HG03521 (cell line): ENCODE measurements around the gene NRF1.

Source experiments
- ATAC-seq: cut with Tn5 transposase; IDR thresholded peaks from one replicate; pipeline ENCODE4 v1.9.1; 2021; ENCODE audit warnings: mild to moderate bottlenecking, moderate library complexity; ENCODE audit not compliant: unreplicated experiment

Gene NRF1

GRCh38 chr7:129730159-129730558, 118.6 kb downstream of the NRF1 start:
- no peak for ATAC-seq

GRCh38 chr7:129734400-129734799, 122.9 kb downstream of the NRF1 start:
- no peak for ATAC-seq

- ATAC-seq: no peak
These were observed 127.9 kb downstream of the NRF1 start for GRCh38 chr7:129739427-129739826.

- no peak for ATAC-seq
These were observed 129.3 kb downstream of the NRF1 start for GRCh38 chr7:129740574-129741410.

GRCh38 chr7:129741743-129742213, 130.3 kb downstream of the NRF1 start:
- no peak for ATAC-seq

- no peak for ATAC-seq
These were observed 130.7 kb downstream of the NRF1 start for GRCh38 chr7:129742256-129742655.

- ATAC-seq: no peak
These were observed 135.5 kb downstream of the NRF1 start for GRCh38 chr7:129746857-129747529.

- no peak for ATAC-seq
These were observed 137.0 kb downstream of the NRF1 start for GRCh38 chr7:129748356-129749109.

- ATAC-seq: no peak
These were observed 138.6 kb downstream of the NRF1 start for GRCh38 chr7:129750091-129750490.

GRCh38 chr7:129750501-129750900, 139.0 kb downstream of the NRF1 start:
- ATAC-seq: no peak

GRCh38 chr7:129751916-129752315, 140.4 kb downstream of the NRF1 start:
- ATAC-seq: no peak

GRCh38 chr7:129752760-129753159, 141.2 kb downstream of the NRF1 start:
- ATAC-seq: no peak

GRCh38 chr7:129754406-129754805, 142.9 kb downstream of the NRF1 start:
- no peak for ATAC-seq

- ATAC-seq: no peak
These were observed 146.5 kb downstream of the NRF1 start for GRCh38 chr7:129757991-129758390.

GRCh38 chr7:129762387-129762969, 151.0 kb downstream of the NRF1 start:
- ATAC-seq: no peak

- no peak for ATAC-seq
These were observed 152.9 kb downstream of the NRF1 start for GRCh38 chr7:129764247-129765084.

GRCh38 chr7:129765352-129765751, 153.8 kb downstream of the NRF1 start:
- ATAC-seq: no peak

- no peak for ATAC-seq
These were observed 155.8 kb downstream of the NRF1 start for GRCh38 chr7:129767120-129768015.
